ENCODE data around the gene PHACTR4.
"Not testable (repeated sequence)": the region's sequence is repeated elsewhere in the genome, so short reads cannot be mapped to it uniquely, and the experiment has no call there.

The PHACTR4 gene

DNA sequence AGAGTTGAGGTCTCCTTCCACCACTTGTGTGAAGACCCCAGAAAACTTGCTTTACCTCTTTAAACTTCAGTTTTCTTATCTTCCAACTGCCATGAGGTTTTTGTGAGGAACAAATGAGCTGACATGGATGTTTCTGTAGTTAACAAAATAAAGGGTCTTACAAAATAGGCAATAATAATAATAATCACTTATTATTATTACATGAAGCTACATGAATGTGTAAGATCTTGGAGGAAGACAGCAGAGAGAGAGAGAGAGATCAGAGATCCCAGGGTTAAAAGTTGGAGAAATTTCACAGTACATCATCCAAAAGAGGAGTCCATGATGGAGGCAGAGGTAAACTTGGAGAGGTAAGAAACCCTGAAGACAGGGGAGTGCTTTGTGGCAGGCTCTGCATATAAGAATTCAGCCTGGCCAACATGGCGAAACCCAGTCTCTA lies 147.0 kb downstream of the PHACTR4 start:
- H3K4me3 ChIP-seq (ENCODE audit: low read depth, low read length) = no peak overlapping the region
- no peak overlapping the region for H3K27ac ChIP-seq
- H3K27me3 ChIP-seq (replicated peaks) = no peaks in the 10 kb centered on the region
- DNase-seq = no peak
- H3K36me3 ChIP-seq (replicated peaks) = peaks cover 17% of the 10 kb centered on the region
- in situ Hi-C loops (cut with HindIII; ENCODE audit: low pct_ligation_motif_present, low sequenced_read_pairs) = no loop called here
- TF ChIP-seq, protein P1, sequence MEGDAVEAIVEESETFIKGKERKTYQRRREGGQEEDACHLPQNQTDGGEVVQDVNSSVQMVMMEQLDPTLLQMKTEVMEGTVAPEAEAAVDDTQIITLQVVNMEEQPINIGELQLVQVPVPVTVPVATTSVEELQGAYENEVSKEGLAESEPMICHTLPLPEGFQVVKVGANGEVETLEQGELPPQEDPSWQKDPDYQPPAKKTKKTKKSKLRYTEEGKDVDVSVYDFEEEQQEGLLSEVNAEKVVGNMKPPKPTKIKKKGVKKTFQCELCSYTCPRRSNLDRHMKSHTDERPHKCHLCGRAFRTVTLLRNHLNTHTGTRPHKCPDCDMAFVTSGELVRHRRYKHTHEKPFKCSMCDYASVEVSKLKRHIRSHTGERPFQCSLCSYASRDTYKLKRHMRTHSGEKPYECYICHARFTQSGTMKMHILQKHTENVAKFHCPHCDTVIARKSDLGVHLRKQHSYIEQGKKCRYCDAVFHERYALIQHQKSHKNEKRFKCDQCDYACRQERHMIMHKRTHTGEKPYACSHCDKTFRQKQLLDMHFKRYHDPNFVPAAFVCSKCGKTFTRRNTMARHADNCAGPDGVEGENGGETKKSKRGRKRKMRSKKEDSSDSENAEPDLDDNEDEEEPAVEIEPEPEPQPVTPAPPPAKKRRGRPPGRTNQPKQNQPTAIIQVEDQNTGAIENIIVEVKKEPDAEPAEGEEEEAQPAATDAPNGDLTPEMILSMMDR (IDR thresholded peaks at IDR 0.05; ENCODE audit: low read depth, low read length, missing control alignments) = no peak

DNA sequence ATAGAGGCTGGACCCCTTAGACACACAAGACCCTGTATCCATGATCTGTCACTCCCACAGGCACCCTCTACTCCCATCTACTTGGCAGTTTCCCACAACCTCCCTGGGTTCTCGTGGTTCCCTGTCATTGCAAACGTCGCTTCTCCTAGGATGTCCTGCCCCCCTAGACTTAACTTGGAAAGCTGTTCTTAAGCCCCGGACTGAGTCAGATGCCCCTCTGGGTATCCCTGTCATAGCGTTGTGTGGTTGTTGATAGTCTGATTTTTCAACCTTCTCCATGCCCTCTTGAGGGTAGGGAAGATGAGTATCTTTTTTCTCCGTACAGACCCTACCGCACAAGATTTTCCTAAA lies 148.1 kb downstream of the PHACTR4 start:
- Histone ChIP-seq H3K36me3 (replicated peaks) (peaks cover 10% of the 10 kb centered on the region), H3K27ac (peak overlapping the region; percentile 87), H3K4me3 (ENCODE audit: low read depth, low read length) (peak overlapping the region; percentile 74), H3K27me3 (replicated peaks) (no peaks in the 10 kb centered on the region)
- DNase-seq = no peak
- in situ Hi-C loops (cut with HindIII; ENCODE audit: low pct_ligation_motif_present, low sequenced_read_pairs) = no loop called here
- TF ChIP-seq, protein P1 (IDR thresholded peaks at IDR 0.05; ENCODE audit: low read depth, low read length, missing control alignments) = no peak

DNA sequence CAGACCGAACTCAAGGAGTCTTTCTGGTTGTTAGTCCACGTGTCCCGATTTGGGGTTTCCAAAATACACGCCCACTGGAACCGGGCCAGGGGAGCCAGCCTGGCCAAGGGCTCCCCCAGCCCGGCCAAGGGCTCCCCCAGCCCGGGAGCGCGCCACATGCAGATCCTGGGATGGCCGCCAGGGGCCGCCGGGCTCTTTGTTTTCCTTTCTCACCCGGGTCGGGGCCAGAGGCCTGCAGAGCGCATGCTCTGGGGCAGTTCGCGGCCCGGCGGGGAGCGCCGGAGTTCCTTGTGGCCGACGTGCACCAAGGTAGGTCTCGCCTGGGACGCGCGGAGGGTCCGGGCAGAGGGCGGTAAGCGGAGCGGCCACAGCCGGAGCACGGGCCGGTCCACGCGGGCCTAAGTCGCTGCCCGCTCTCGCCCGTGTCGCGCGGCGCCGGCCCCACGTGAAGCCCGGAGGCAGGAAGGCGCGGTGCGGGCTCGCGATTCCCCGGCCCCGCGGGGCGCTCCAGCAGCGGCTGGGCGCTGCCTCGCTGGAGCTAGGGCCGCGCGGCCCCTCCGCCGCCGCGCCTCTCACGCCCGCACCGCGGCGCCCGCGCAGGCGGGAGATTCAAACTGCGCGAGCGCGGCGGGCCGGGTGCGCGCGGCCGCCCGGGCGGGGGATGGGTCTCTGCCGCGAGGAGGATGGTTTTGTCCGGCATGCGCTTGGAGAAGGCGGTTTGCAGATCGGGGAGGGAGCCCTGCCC lies 148.6 kb downstream of the PHACTR4 start:
- H3K27ac ChIP-seq = peak overlapping the region; percentile 87
- TF ChIP-seq, protein P1 (IDR thresholded peaks at IDR 0.05; ENCODE audit: low read depth, low read length, missing control alignments) = peak; percentile 88
- DNase-seq = peak; percentile 78
- H3K27me3 ChIP-seq (replicated peaks) = no peaks in the 10 kb centered on the region
- H3K36me3 ChIP-seq (replicated peaks) = peaks cover 5% of the 10 kb centered on the region
- in situ Hi-C loops (cut with HindIII; ENCODE audit: low pct_ligation_motif_present, low sequenced_read_pairs) = no loop called here
- H3K4me3 ChIP-seq (ENCODE audit: low read depth, low read length) = peak overlapping the region; percentile 74

DNA sequence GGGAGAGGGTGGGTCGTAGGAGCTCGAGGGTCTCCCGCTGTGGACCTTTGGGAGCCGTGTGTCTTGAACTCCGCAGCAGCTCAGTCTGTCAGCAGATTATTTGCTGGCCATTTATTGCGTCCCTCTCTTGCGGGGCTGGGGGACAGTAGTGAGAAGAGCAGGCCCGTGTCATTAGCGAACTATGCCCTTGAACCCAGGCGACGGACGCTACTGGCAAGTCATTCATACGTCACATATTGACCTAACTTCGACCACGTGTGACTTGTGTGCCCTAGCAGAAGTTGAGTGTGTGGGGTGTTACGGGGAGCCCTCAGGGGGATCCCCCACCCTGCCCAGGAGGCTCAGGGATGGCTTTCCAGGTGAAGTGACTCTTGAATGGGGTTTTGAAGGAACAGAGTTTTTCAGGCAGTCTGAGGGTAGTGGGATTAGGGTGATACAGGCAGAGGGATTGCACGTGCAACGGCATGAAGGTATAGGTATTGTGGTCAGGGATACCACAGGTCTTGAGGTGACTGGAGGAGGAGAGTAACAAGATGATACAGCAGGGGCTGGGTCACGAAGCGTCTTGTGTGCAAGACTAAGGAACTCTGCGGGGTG lies 149.3 kb downstream of the PHACTR4 start:
- no peak for DNase-seq

DNA sequence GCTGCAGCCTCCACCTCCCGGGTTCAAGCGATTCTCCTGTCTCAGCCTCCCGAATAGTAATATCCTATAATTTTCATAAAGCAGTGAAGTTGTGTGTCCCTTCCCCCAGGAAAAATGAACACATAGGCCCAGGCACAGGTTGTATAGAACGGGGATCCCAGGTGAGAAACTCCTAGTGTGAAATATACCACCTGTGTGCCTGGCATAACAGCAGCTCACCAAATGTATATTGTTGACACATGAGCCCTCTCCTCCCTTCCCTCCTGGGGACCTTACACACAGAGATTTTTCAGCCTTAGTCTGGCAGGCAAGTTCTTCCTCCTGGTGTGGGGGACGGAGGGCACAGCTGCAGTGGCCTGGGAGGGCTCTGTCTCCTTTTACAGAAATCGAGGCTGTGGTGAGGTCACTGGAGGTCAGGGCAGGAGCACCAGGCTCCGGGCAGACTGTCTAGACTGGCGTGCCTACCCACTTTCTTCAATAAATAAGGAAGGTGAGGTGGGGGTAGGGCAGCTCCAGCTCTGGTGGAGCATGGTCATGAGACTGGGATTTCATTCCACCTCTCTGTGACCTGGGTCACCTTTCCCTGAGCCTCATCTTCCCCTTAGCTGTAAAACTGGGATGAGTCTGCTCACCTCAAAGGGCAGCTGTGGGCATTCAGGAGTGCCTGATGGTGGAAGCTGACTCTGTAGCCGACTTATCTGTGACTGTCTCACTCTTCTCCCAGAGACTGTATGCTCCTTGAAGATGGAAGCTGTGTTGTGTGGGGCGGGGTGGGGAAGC lies 150.6 kb downstream of the PHACTR4 start:
- in situ Hi-C loops (cut with HindIII; ENCODE audit: low pct_ligation_motif_present, low sequenced_read_pairs) = no loop called here
- H3K36me3 ChIP-seq (replicated peaks) = peaks cover 9% of the 10 kb centered on the region
- TF ChIP-seq, protein P1 (IDR thresholded peaks at IDR 0.05; ENCODE audit: low read depth, low read length, missing control alignments) = no peak

More for the DNA sequence above, 149.3 kb downstream of the PHACTR4 start:
- Histone ChIP-seq H3K4me3 (ENCODE audit: low read depth, low read length) (peak overlapping the region; percentile 74), H3K27ac (peak overlapping the region; percentile 87), H3K27me3 (replicated peaks) (no peaks in the 10 kb centered on the region), H3K36me3 (replicated peaks) (peaks cover 4% of the 10 kb centered on the region)
- in situ Hi-C loops (cut with HindIII; ENCODE audit: low pct_ligation_motif_present, low sequenced_read_pairs) = no loop called here
- TF ChIP-seq, protein P1 (IDR thresholded peaks at IDR 0.05; ENCODE audit: low read depth, low read length, missing control alignments) = no peak

DNA sequence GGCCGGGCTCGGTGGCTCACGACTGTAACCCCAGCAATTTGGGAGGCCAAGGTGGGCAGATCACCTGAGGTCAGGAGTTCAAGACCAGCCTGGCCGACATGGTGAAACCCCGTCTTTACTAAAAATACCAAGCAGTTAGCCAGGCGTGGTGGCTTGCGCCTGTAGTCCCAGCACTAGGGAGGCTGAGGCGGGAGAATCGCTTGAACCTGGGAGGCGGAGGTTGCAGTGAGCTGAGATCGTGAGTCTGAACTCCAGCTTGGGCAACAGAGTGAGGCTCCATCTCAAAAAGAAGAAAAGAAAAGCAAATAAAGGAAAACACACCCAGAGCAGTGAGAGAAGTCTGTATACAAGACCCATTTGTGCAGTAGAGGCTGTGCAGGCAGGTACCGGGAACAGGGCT lies 151.3 kb downstream of the PHACTR4 start:
- H3K4me3 ChIP-seq (ENCODE audit: low read depth, low read length); in situ Hi-C loops (cut with HindIII; ENCODE audit: low pct_ligation_motif_present, low sequenced_read_pairs); DNase-seq; H3K27me3 ChIP-seq (replicated peaks); H3K27ac ChIP-seq; H3K36me3 ChIP-seq (replicated peaks): not testable (repeated sequence)

More for the DNA sequence above, 150.6 kb downstream of the PHACTR4 start:
- H3K27ac ChIP-seq = no peak overlapping the region
- no peak for DNase-seq
- H3K4me3 ChIP-seq (ENCODE audit: low read depth, low read length) = no peak overlapping the region
- no peaks in the 10 kb centered on the region for H3K27me3 ChIP-seq (replicated peaks)

Data from brain microvascular endothelial cell (primary cell).